Fibroblast of the aortic adventitia (primary cell): ENCODE measurements around the gene NT5DC1. TPM values are rescaled to one million over a fixed set of nuclear protein-coding genes. Genes with fewer than 3 reads are reported as not detected.

Experiments
- DNase-seq: peaks from one replicate; pipeline ENCODE4 v3.0.0-alpha.2; 2010; ENCODE audit warnings: low read depth
- H3K4me3 ChIP-seq: 2 replicates; pipeline ENCODE4 v1.5.1; 2011; ENCODE audit warnings: low read depth, mild to moderate bottlenecking, control low read depth, low read length, moderate library complexity
- CTCF ChIP-seq: IDR thresholded peaks from 2 replicates; pipeline ENCODE4 v1.5.1; 2011; ENCODE audit warnings: mild to moderate bottlenecking, low read length, control low read depth, inconsistent platforms; ENCODE audit not compliant: insufficient read depth
- total RNA-seq: library from RNA; depleted of rRNA; stranded (reverse); fragments of >200 nt; gene quantifications from 2 replicates; pipeline ENCODE4 v1.2.3, GENCODE V29; 2012; ENCODE audit warnings: low replicate concordance

NT5DC1 gene
- total RNA-seq, 1 donor: 7.2 TPM

GRCh38 chr6:116251568-116252384 is 151.1 kb downstream of the NT5DC1 start:
- no peak for TF ChIP-seq CTCF
- peak; percentile 78 for DNase-seq
- H3K4me3 ChIP-seq: peak overlapping the region; percentile 98

GRCh38 chr6:116253188-116253504 is 152.5 kb downstream of the NT5DC1 start:
- peak overlapping the region; percentile 98 for H3K4me3 ChIP-seq
- no peak for TF ChIP-seq CTCF
- DNase-seq: no peak

- peak within 1 kb of the TSS; percentile 98 for H3K4me3 ChIP-seq
- TF ChIP-seq CTCF: no peak
- DNase-seq: peak; percentile 98
These were observed 153.0 kb downstream of the NT5DC1 start, which contains the start of gene TSPYL4 for GRCh38 chr6:116253505-116254296. TSS of gene TSPYL4 (minus strand) at chr6:116254075. CDS start at chr6:116254008, 67 bp downstream.

GRCh38 chr6:116254297-116255056 is 153.8 kb downstream of the NT5DC1 start:
- peak overlapping the region; percentile 98 for H3K4me3 ChIP-seq
- TF ChIP-seq CTCF: no peak
- no peak for DNase-seq

- no peak for TF ChIP-seq CTCF
- no peak for DNase-seq
- H3K4me3 ChIP-seq: no peak overlapping the region
These were observed 154.7 kb downstream of the NT5DC1 start for GRCh38 chr6:116255246-116255800.

- no peak for DNase-seq
- no peak for TF ChIP-seq CTCF
- no peak overlapping the region for H3K4me3 ChIP-seq
These were observed 156.0 kb downstream of the NT5DC1 start for GRCh38 chr6:116256694-116257093.
